Stimulated activated CD8-positive, alpha-beta memory T cell treated with anti-CD3 and anti-CD28 coated beads, Interleukin-2, amount 100 ng/mL, for 48 hours (primary cell): ENCODE results near the gene SEC61A1.

Experiments used
- DNase-seq, 2 donors: peaks; one replicate each; pipeline ENCODE4 v3.0.0-alpha.2; 2020; ENCODE audit warnings: low read depth in 2 of 2

The SEC61A1 gene

DNA sequence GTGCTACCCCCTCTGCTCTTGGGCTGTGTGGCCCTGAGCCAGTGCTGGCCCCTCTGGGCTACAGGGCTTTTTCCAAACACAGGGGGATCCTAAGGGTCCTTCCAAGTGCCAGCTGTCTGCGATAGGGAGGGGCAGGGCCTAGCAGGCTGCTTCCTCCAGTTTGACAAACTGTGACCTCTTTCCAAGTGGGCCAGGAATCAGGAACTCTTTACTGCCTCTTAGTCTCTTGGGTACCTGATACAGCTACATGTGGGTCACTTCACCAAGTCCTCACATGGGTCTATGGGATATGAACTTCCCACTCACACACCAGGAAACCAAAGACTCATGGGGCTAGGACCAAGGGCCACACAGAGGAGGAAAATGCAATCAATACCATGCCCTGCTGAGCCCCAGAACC lies 25.4 kb downstream of the SEC61A1 start:
- no peak for DNase-seq

DNA sequence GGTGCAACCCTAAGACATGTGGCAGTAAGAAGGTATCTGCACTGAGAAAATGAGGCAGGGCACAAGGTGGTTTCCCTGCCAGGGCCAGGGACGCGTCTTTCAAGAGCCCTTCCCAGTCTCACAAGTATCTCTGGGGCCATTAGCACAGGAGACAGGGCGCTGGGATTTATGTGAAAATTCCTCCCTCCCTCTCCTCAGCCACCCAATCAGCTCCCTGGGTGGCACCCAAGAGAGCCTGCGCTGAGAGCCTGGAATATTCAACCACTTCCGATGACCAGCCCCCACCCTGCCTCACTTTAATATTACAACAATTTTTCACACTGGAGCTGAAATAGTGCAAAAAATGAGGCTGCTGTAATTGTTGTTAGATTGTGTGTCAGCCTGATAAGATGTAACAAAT lies 26.1 kb downstream of the SEC61A1 start:
- DNase-seq = no peak

DNA sequence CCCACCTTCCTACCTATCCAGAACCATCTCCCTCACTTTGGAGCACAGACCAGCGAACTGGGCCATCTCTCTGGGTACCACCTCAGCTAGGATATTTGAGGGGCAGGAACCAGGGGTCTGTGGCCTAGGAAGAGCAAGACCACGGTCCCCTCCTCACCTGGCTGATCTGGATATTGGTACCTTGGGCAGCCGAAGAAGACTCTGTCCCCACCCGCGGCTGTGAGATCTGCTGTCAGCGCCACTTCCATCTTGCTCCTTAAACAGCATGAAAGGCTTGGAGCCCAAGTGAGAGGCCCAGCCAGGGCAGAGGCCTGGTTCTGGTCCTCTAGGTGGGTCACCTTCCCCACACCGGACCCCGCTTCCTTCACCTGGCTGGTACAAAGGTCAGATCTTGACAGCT lies 26.6 kb downstream of the SEC61A1 start:
- no peak for DNase-seq

DNA sequence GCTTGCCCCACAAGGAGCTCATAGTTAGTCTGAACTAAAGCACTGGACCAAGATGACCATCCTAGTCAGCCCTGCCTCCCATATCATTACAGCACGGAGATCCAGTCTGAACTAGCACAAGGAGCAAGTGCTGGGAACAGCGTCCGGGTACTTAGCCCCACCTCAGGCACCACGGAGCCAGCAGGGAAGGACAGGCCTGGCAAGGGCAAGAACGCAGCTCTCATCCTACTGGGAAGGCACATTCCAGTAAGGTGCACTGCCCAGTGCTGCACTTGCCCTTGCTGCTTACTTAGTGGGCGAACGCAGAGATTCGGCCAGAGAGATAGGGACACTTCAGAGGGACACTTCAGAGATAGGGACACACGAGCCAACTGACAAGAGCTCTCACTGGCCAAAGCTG lies 27.6 kb downstream of the SEC61A1 start:
- no peak for DNase-seq

- DNase-seq = no peak
Observed at GRCh38 chr3:128080323-128081080, 28.3 kb downstream of the SEC61A1 start.

GRCh38 chr3:128081226-128081625 lies 29.0 kb downstream of the SEC61A1 start:
- no peak for DNase-seq

DNA sequence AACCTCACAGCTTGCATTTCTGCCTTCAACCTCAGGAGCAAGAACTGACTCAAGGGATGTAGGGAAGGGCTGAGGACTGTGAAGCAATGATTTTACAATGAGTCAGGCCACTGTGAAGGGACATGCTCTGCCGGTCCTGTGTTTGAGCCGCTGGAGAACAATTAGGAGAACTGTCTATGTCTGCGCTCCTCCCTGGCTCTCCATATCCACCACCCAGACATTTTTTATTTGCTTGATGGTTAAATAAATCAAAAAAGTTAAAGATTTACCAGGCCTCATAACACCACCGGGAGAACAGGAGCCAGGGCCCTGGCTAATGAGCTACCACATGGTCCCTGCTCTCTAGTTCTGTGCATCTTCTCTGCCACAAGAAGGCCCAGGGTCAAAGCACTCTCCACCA lies 29.6 kb downstream of the SEC61A1 start:
- no peak for DNase-seq

DNA sequence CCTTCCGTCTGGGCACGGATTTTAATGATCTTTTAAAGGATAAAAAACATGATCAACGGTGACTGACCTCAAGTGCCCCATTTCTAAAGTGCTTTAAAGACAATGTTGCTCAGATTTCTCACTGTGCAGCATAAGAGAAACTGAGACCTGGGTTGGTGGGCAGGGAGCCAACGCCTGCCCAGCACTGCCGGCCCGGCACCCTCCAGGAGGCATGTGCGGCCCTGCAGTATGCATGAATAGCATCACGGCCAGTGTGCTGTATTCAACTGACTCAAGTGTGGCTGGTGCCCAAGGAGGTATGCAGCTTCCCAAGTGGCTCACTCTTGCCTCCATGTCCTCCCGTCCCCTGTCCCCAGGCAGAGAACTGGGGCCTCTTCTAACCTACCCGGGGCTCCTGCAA lies 30.3 kb downstream of the SEC61A1 start:
- no peak for DNase-seq

GRCh38 chr3:128083396-128083795 lies 31.2 kb downstream of the SEC61A1 start:
- DNase-seq = no peak

- no peak for DNase-seq
Observed at GRCh38 chr3:128083980-128084674, 31.9 kb downstream of the SEC61A1 start.

DNA sequence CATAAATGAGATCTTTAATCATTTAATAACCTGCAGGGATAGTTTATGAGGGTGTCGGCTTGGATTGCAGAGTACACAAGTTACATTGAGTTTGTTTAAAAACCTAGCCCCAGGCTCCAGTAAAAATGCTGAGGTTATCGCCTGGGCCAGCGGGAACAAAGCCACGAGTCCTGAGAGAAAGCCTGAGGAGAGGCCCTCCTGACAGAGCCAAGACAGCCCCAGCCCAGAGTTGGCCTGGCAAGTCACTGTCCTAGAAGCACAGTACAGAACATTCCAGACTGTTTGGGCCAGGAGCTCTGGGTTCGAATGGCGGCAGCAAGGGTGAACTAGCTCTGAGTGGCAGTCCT lies 32.4 kb downstream of the SEC61A1 start:
- no peak for DNase-seq

GRCh38 chr3:128089135-128089534 lies 36.9 kb downstream of the SEC61A1 start:
- DNase-seq = no peak

DNA sequence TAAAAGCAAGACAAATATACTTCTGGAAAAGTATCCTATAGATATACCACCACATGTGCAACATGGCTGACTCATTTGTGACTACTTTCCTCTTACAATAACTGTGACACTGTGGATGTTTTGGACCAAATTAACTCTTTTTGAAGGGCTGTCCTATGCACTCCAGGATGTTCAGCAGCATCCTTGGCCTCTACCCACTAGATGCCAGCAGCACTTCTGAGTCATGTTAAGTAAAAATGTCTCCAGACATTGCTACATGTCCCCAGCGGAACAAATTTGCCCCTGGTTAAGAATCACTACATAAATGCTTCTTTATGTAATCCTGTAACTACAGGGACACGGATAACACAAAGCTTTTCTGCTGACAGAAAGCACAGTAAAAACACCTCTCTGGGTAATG lies 39.3 kb downstream of the SEC61A1 start:
- DNase-seq = no peak

DNA sequence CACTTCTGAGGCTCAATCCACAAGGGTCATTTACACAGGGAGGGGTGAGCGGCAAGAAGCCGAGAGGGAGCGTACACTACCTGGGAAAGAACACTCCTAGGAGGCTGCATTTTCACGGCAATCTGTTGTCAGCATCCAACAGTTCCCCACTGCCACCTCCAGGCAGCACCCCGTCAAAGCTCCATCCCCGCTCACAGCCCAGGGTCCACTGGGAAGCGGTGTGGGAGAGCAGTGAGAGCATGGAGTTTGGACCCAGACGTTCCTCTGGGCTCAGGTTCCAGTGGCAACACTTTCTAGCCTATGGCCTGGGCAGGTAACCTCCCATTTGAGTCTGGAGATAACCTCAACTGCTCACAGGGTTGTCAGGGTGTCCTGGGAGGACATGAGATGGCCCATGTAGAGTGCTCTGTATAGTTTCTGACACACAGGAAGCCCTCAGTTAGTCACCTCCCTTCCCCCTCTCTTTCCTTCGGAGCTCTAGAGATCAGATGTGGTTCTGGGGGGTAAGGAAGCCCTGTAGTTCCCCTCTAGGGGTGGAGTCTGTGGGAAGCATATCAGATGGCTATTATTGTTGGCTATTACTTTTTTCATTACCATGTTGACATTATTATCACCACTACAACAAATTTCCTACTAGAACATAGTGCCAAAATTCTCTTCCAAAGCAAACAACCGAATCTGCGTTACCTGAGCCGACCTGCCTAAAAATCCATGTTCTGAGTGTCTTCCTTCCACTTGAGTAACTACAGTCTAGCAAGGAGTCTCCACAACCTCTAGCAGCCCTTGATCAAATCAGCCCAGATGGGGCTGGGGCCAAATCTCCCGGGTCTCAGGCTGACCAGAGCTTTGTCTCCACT lies 42.3 kb downstream of the SEC61A1 start:
- DNase-seq = no peak

DNA sequence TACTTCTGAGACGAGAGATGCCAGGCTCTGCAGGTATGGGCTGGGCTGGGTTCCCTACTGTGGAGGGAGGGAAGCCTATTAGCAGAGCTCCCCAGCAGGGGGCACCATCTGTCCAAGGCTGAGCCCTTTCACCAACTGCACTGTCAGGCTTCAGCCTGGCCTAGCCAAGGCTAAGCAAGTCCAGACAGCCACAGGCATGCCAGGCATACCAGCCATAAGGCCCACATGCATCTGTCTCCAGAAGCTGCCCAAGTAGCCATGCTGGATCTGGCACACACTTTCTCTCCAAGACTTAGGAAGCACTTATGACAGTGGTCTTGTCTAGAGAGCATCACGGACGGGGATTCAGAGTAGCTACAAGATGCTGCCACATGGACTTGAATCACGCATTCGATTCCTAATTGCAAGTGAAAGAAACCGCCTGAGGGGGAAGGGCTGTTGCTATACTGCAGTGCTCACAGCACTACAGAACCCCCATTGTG lies 43.0 kb downstream of the SEC61A1 start:
- peak; percentile 59 to 65 for DNase-seq

DNA sequence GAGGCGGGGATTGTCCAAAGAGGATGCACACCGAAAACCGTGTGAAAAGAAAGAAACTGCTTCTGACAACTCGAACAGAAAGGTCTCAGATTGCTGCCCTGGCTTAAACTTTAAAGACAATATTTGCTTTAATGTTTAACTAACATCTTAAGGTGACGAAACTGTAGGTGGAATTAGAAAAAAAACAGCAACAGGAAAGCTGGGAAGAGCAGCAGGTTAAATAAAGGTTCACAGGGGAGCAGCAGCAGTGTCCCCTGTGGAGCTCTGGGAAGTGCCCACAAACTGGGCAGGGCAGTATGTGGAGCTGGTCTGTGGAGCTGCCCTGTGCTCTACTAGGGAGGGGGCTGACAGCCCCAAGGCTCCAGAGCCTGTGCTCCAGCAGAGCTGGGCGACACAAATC lies 46.0 kb downstream of the SEC61A1 start:
- DNase-seq = no peak

GRCh38 chr3:128100161-128100560 lies 47.9 kb downstream of the SEC61A1 start:
- no peak for DNase-seq

GRCh38 chr3:128100638-128101037 lies 48.4 kb downstream of the SEC61A1 start:
- DNase-seq = no peak

DNA sequence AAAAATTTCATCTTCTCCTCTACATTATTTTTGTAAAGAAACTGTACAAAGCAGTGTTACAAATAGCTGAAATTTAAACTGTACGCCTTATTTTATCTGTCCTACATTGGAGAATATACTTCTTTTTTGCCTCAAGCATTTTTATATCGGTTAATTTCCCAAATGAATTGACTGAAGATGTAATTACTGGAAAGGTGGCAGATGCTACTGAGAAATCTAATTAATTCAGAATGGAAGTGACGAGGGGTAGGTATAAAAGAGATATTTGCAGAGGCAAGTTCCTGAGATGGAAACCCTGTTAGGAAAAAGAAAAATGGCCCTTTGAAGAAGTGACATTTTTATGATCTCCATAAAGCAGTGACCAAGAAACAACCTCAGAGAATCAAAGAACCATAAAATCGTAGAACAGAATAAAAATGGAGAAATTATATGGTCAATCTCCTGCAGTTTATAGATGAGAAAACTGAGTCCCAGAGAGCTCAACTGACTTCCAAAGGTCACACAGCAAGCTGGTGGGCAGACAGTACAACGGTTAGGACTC lies 51.0 kb downstream of the SEC61A1 start:
- no peak for DNase-seq

DNA sequence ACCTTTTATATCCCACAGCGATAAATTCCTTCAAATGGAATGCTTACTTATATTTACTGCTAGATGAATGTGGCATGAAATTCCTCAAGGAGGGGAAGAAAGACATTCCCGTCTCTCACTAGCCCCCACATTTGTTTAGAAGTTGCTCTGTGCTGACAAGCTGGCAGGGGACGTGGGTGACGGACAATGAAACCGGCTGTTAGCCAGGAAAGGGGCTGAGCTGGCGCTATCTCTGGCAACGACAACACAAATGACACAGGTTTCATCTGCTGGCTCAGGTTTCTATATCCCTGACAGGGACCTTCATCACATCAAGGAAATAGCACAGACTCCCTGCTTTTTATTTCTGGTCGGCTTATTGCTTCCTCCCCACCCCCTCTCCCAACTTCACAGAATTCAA lies 55.6 kb downstream of the SEC61A1 start:
- DNase-seq = no peak

DNA sequence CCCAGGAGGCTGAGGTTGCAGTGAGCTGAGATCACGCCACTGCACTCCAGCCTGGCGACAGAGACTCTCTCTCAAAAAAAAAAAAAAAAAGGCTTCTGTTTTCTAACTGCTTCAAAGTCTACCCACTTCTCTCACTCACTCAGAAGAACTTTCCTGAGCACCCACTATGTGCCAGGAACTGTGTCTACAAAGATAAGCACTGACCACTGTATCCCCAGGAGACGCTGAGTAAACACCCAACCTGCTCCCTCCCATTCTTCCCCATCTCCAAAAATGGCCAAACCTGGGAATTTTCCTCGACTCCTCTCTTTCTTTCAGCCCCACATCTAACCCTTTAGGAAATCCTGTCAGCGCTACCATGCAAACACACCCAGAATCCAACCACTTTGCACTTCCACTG lies 58.9 kb downstream of the SEC61A1 start:
- no peak for DNase-seq

DNA sequence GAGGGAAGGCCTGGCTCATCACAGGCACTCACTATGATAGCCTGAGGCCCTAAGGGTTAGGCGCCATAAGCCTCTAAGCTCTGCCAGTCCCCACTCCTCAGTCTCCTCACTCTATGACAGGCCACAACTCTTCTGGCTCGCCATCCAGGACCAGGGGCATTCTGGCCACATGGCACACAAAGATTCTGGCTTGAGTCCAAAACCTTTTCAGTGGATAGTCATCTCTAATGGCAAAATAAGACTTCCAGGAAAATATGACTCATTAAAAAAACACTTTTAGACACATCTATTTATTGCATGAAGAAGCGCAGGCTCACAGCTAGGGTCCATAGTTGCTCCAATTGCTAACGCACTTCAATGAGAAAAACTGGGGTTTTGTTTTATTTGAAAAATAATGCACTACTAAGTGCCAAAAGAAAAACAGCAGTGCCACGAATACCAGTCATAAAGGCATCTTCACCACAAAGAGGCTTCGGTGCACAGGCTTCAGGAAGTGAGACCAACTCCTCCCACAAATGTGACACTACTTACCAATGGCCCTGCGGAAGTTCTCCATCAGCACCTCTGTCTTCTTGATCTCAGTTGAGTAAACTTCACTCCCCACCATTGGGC lies 60.2 kb downstream of the SEC61A1 start:
- DNase-seq = peak in 1 of 2 donors; percentile 24
